ENCODE data around the gene TNFSF8. TPM values are rescaled to one million over a fixed set of nuclear protein-coding genes. Genes with fewer than 3 reads are reported as not detected.

Gene TNFSF8
- total RNA-seq, 1 donor from 2014 or later: 0.63 TPM

GRCh38 chr9:114911167-114911821, 19.1 kb downstream of the TNFSF8 start:
- H3K9me3 ChIP-seq (replicated peaks): no peaks in the 10 kb centered on the region
- intact Hi-C loops (cut with micrococcal nuclease): loop anchor here (5.0 kb wide), 1 partner anchor 174 kb away; no protein-coding TSS in a partner anchor
- H3K27me3 ChIP-seq (ENCODE audit: low read depth): peaks cover 68% of the 10 kb centered on the region
- no peak for DNase-seq
- no peak overlapping the region for H3K4me3 ChIP-seq
- no peaks in the 10 kb centered on the region for H3K36me3 ChIP-seq
- H3K27ac ChIP-seq (replicated peaks): no peak overlapping the region
- H3K4me1 ChIP-seq: no peaks in the 10 kb centered on the region
- TF ChIP-seq CTCF (IDR thresholded peaks at IDR 0.05; ENCODE audit: borderline replicate concordance): peak; percentile 80

- no peak overlapping the region for H3K27ac ChIP-seq (replicated peaks)
- intact Hi-C loops (cut with micrococcal nuclease): loop anchor here (5.0 kb wide), 1 partner anchor 173 kb away; no protein-coding TSS in a partner anchor
Observed at GRCh38 chr9:114910541-114910940, 19.9 kb downstream of the TNFSF8 start.

GRCh38 chr9:114909661-114910060, 20.7 kb downstream of the TNFSF8 start:
- no peak overlapping the region for H3K27ac ChIP-seq (replicated peaks)

More at GRCh38 chr9:114910541-114910940, 19.9 kb downstream of the TNFSF8 start:
- no peak for DNase-seq
- H3K27me3 ChIP-seq (ENCODE audit: low read depth): peaks cover 72% of the 10 kb centered on the region
- TF ChIP-seq CTCF (IDR thresholded peaks at IDR 0.05; ENCODE audit: borderline replicate concordance): no peak
- no peaks in the 10 kb centered on the region for H3K36me3 ChIP-seq
- no peak overlapping the region for H3K4me3 ChIP-seq
- no peaks in the 10 kb centered on the region for H3K4me1 ChIP-seq
- no peaks in the 10 kb centered on the region for H3K9me3 ChIP-seq (replicated peaks)

GRCh38 chr9:114908805-114909448, 21.5 kb downstream of the TNFSF8 start:
- no peak overlapping the region for H3K4me3 ChIP-seq
- no peaks in the 10 kb centered on the region for H3K4me1 ChIP-seq
- intact Hi-C loops (cut with micrococcal nuclease): loop anchor here (10.0 kb wide), 1 partner anchor 234 kb away; no protein-coding TSS in a partner anchor
- no peak for DNase-seq
- H3K36me3 ChIP-seq: no peaks in the 10 kb centered on the region
- H3K9me3 ChIP-seq (replicated peaks): no peaks in the 10 kb centered on the region
- H3K27me3 ChIP-seq (ENCODE audit: low read depth): peaks cover 73% of the 10 kb centered on the region
- no peak for TF ChIP-seq CTCF (IDR thresholded peaks at IDR 0.05; ENCODE audit: borderline replicate concordance)
- no peak overlapping the region for H3K27ac ChIP-seq (replicated peaks)

More at GRCh38 chr9:114909661-114910060, 20.7 kb downstream of the TNFSF8 start:
- no peak for TF ChIP-seq CTCF (IDR thresholded peaks at IDR 0.05; ENCODE audit: borderline replicate concordance)
- intact Hi-C loops (cut with micrococcal nuclease): loop anchor here (5.0 to 10.0 kb wide), 2 partner anchors 172 to 235 kb away; no protein-coding TSS in a partner anchor
- Histone ChIP-seq H3K4me1 (no peaks in the 10 kb centered on the region), H3K4me3 (no peak overlapping the region), H3K27me3 (ENCODE audit: low read depth) (peaks cover 75% of the 10 kb centered on the region), H3K9me3 (replicated peaks) (no peaks in the 10 kb centered on the region), H3K36me3 (no peaks in the 10 kb centered on the region)
- DNase-seq: no peak

- H3K27ac ChIP-seq (replicated peaks): no peak overlapping the region
- peaks cover 65% of the 10 kb centered on the region for H3K27me3 ChIP-seq (ENCODE audit: low read depth)
- DNase-seq: no peak
- H3K4me1 ChIP-seq: no peaks in the 10 kb centered on the region
- no peaks in the 10 kb centered on the region for H3K36me3 ChIP-seq
- no peak for TF ChIP-seq CTCF (IDR thresholded peaks at IDR 0.05; ENCODE audit: borderline replicate concordance)
- no peak overlapping the region for H3K4me3 ChIP-seq
- intact Hi-C loops (cut with micrococcal nuclease): loop anchor here (10.0 kb wide), 1 partner anchor 233 kb away; no protein-coding TSS in a partner anchor
- no peaks in the 10 kb centered on the region for H3K9me3 ChIP-seq (replicated peaks)
Observed at GRCh38 chr9:114908104-114908622, 22.2 kb downstream of the TNFSF8 start.

Data from left ventricle myocardium inferior (tissue), 1 donor.